Fibroblast of the aortic adventitia (primary cell): ENCODE measurements around the gene FBLN2. TPM values are rescaled to one million over a fixed set of nuclear protein-coding genes. Genes with fewer than 3 reads are reported as not detected.

Experiments
- DNase-seq: peaks from one replicate; pipeline ENCODE4 v3.0.0-alpha.2; 2010; ENCODE audit warnings: low read depth
- H3K4me3 ChIP-seq: 2 replicates; pipeline ENCODE4 v1.5.1; 2011; ENCODE audit warnings: low read depth, mild to moderate bottlenecking, control low read depth, low read length, moderate library complexity
- CTCF ChIP-seq: IDR thresholded peaks from 2 replicates; pipeline ENCODE4 v1.5.1; 2011; ENCODE audit warnings: mild to moderate bottlenecking, low read length, control low read depth, inconsistent platforms; ENCODE audit not compliant: insufficient read depth
- total RNA-seq: library from RNA; depleted of rRNA; stranded (reverse); fragments of >200 nt; gene quantifications from 2 replicates; pipeline ENCODE4 v1.2.3, GENCODE V29; 2012; ENCODE audit warnings: low replicate concordance

The FBLN2 gene
- total RNA-seq, 1 donor = 452 TPM

DNA sequence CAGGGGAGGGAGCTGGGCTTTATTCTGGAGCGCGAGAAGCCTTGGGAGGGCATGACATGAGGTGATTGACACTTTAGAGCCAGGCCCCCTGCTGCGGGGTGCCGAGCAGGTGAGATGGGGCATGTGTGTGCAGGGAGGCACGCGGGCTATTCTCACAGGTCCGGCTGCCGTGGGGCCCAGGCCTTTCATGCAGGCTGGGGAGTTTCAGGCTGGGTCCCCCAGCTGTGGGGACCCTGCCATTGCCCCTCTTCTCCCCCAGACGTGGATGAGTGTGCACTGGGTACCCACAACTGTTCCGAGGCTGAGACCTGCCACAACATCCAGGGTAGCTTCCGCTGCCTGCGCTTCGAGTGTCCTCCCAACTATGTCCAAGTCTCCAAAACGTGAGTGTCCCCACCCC, 87.3 kb downstream of the FBLN2 start:
- no peak for TF ChIP-seq CTCF
- no peak overlapping the region for H3K4me3 ChIP-seq
- DNase-seq = no peak

- H3K4me3 ChIP-seq = no peak overlapping the region
- no peak for DNase-seq
- no peak for TF ChIP-seq CTCF
These were observed 87.9 kb downstream of the FBLN2 start for GRCh38 chr3:13636874-13637273.

- DNase-seq = no peak
- no peak for TF ChIP-seq CTCF
- H3K4me3 ChIP-seq = no peak overlapping the region
These were observed 88.5 kb downstream of the FBLN2 start for GRCh38 chr3:13637311-13637891.

GRCh38 chr3:13637953-13638352, 89.0 kb downstream of the FBLN2 start:
- no peak overlapping the region for H3K4me3 ChIP-seq
- TF ChIP-seq CTCF = no peak
- no peak for DNase-seq

GRCh38 chr3:13638927-13639326, 90.0 kb downstream of the FBLN2 start:
- no peak for TF ChIP-seq CTCF
- H3K4me3 ChIP-seq = no peak overlapping the region
- no peak for DNase-seq

- DNase-seq = no peak
These were observed 93.7 kb downstream of the FBLN2 start for GRCh38 chr3:13642597-13642996.

More at GRCh38 chr3:13642597-13642996, 93.7 kb downstream of the FBLN2 start:
- no peak overlapping the region for H3K4me3 ChIP-seq
- no peak for TF ChIP-seq CTCF
